GM12878 (cell line): ENCODE measurements around the gene BIRC6. TPM values are rescaled to one million over a fixed set of nuclear protein-coding genes. Genes with fewer than 3 reads are reported as not detected.

Experiments
- ATAC-seq: fragments of 200-7000 bp; cut with Tn5 transposase; 3 replicates; pipeline ENCODE4 v1.9.1; 2020; ENCODE audit warnings: mild to moderate bottlenecking, moderate library complexity
- BruUV-seq: library from RNA; stranded (reverse); fragments of 400-500 nt; replicated peaks from 2 replicates; lab custom pipeline; 2021; lab: Mats Ljungman, UMichigan
- CTCF ChIA-PET: fragments of 300-600 bp; sonication (Branson Sonifier 250); formaldehyde crosslinking; extraction: SDS; loops from one replicate; lab custom pipeline; 2021; ENCODE audit warnings: inconsistent platforms; lab: Yijun Ruan, JAX
- POLR2A ChIA-PET: fragments of 350-600 bp; formaldehyde crosslinking; extraction: SDS; loops from one replicate; lab custom pipeline; 2021; ENCODE audit warnings: inconsistent platforms; lab: Charles Lee
- RAD21 ChIA-PET: fragments of 300-600 bp; sonication (Branson Sonifier 250); formaldehyde crosslinking; loops from one replicate; lab custom pipeline; 2023; ENCODE audit warnings: antibody characterized with exemption; ENCODE audit not compliant: unreplicated experiment; lab: Charles Lee
- SMC1A ChIA-PET: fragments of 300-600 bp; sonication (Branson Sonifier 250); formaldehyde crosslinking; loops from one replicate; lab custom pipeline; 2023; ENCODE audit not compliant: unreplicated experiment, uncharacterized antibody; lab: Charles Lee
- DNase-seq: peaks from one replicate; pipeline ENCODE4 v3.0.0-alpha.2; 2011; ENCODE audit warnings: low read depth, low spot score
- FAIRE-seq: peaks from 3 replicates; lab custom pipeline; 2011; peaks lifted over from hg19 to GRCh38; lab: Jason Lieb, UNC
- H2AFZ ChIP-seq: 2 replicates; pipeline ENCODE4 v1.6.0; 2011; ENCODE audit warnings: low read depth, low read length, control low read depth; ENCODE audit not compliant: control insufficient read depth
- H3K27ac ChIP-seq: 2 replicates; pipeline ENCODE4 v1.5.1; 2011; ENCODE audit warnings: control low read depth; ENCODE audit not compliant: control insufficient read depth, insufficient read depth
- H3K27me3 ChIP-seq, 2 experiments: replicated peaks in 1 of 2; 2 replicates each; pipeline versions ENCODE4 v1.6.0 to v1.6.1; 2011; ENCODE audit warnings: low read length in 1 of 2; ENCODE audit not compliant: control insufficient read depth in 2 of 2, insufficient read depth in 2 of 2
- H3K36me3 ChIP-seq, 2 experiments: 2 replicates each; pipeline ENCODE4 v1.5.1; 2011; ENCODE audit warnings: low read length in 1 of 2; ENCODE audit not compliant: control insufficient read depth in 2 of 2, insufficient read depth in 2 of 2
- H3K4me1 ChIP-seq: 2 replicates; pipeline ENCODE4 v1.6.1; 2011; ENCODE audit warnings: mild to moderate bottlenecking, low read length, moderate library complexity, mixed read lengths; ENCODE audit not compliant: control insufficient read depth, insufficient read depth
- H3K4me2 ChIP-seq: 2 replicates; pipeline ENCODE4 v1.6.0; 2011; ENCODE audit warnings: control low read depth; ENCODE audit not compliant: control insufficient read depth, insufficient read depth
- H3K4me3 ChIP-seq: fragments of 200-600 bp; sonication (generic); 2 replicates; pipeline ENCODE4 v1.5.1; 2016
- H3K79me2 ChIP-seq: 2 replicates; pipeline ENCODE4 v1.6.0; 2011; ENCODE audit warnings: low read length; ENCODE audit not compliant: control insufficient read depth, insufficient read depth
- H3K9ac ChIP-seq: 2 replicates; pipeline ENCODE4 v1.8.0; 2011; ENCODE audit warnings: low read length, control low read depth, mixed read lengths; ENCODE audit not compliant: control insufficient read depth, insufficient read depth
- H3K9me3 ChIP-seq: replicated peaks from 3 replicates; pipeline ENCODE4 v1.5.1; 2011; ENCODE audit warnings: mild to moderate bottlenecking, low read length; ENCODE audit not compliant: control insufficient read depth, insufficient read depth
- H4K20me1 ChIP-seq: 2 replicates; pipeline ENCODE4 v1.6.0; 2011; ENCODE audit not compliant: control insufficient read depth, insufficient read depth
- CREM ChIP-seq: IDR thresholded peaks from 2 replicates; pipeline ENCODE4 v1.6.1; 2014; ENCODE audit warnings: antibody characterized with exemption, low read depth
- CUX1 ChIP-seq: IDR thresholded peaks from 2 replicates; pipeline ENCODE4 v1.6.1; 2012; ENCODE audit warnings: improper control_type of control experiment, low read depth, low read length; ENCODE audit not compliant: insufficient replicate concordance
- IRF3 ChIP-seq: fragments of 450-650 bp; IDR thresholded peaks from 2 replicates; pipeline ENCODE4 v1.6.1; 2014; ENCODE audit warnings: mild to moderate bottlenecking
- JUND ChIP-seq: IDR thresholded peaks from 2 replicates; pipeline ENCODE4 v1.6.1; 2012; ENCODE audit warnings: low read depth, mild to moderate bottlenecking, low read length, improper control_type of control experiment, moderate library complexity
- MEF2B ChIP-seq: fragments of 450-650 bp; IDR thresholded peaks from 2 replicates; pipeline ENCODE4 v1.6.1; 2018; ENCODE audit warnings: mild to moderate bottlenecking, moderate library complexity; ENCODE audit not compliant: partially characterized antibody, poor library complexity, severe bottlenecking
- MTA3 ChIP-seq: IDR thresholded peaks from 2 replicates; pipeline ENCODE4 v1.6.1; 2012; ENCODE audit warnings: low read length, inconsistent platforms, borderline replicate concordance
- MYC ChIP-seq: IDR thresholded peaks from 2 replicates; pipeline ENCODE4 v1.6.1; 2011; ENCODE audit warnings: mild to moderate bottlenecking, low read length, moderate library complexity, inconsistent platforms; ENCODE audit not compliant: insufficient read depth, insufficient replicate concordance, insufficient read length, severe bottlenecking
- NR2C2 ChIP-seq: IDR thresholded peaks from 2 replicates; pipeline ENCODE4 v1.6.1; 2011; ENCODE audit warnings: borderline replicate concordance, low read depth; ENCODE audit not compliant: control insufficient read depth, insufficient read length
- RB1 ChIP-seq: fragments of 450-650 bp; formaldehyde crosslinking; IDR thresholded peaks from 2 replicates; pipeline ENCODE4 v1.6.1; 2017; ENCODE audit warnings: mild to moderate bottlenecking, borderline replicate concordance
- RBBP5 ChIP-seq: fragments of 200-600 bp; sonication (generic); conservative IDR thresholded peaks from 2 replicates; pipeline ENCODE4 v1.6.1; 2016
- RELA ChIP-seq: fragments of 450-650 bp; IDR thresholded peaks from 2 replicates; pipeline ENCODE4 v1.8.0; 2014; ENCODE audit warnings: borderline replicate concordance; ENCODE audit not compliant: partially characterized antibody
- SIN3A ChIP-seq: IDR thresholded peaks from 2 replicates; pipeline ENCODE4 v1.6.1; 2012; ENCODE audit warnings: low read depth, low read length, improper control_type of control experiment
- SPI1 ChIP-seq: IDR thresholded peaks from 2 replicates; pipeline ENCODE4 v1.6.1; 2011; ENCODE audit warnings: low read depth, mild to moderate bottlenecking, low read length, moderate library complexity, borderline replicate concordance; ENCODE audit not compliant: insufficient read depth
- STAT1 ChIP-seq: fragments of 450-650 bp; conservative IDR thresholded peaks from 2 replicates; pipeline ENCODE4 v1.6.1; 2014; ENCODE audit warnings: antibody characterized with exemption, mild to moderate bottlenecking
- TCF12 ChIP-seq: IDR thresholded peaks from 2 replicates; pipeline ENCODE4 v1.6.1; 2011; ENCODE audit warnings: low read depth, mild to moderate bottlenecking, low read length
- ZNF24 ChIP-seq: fragments of 450-650 bp; IDR thresholded peaks from 2 replicates; pipeline ENCODE4 v1.6.1; 2017; ENCODE audit warnings: antibody characterized with exemption, mild to moderate bottlenecking
- ZSCAN29 ChIP-seq: fragments of 450-650 bp; IDR thresholded peaks from 2 replicates; pipeline ENCODE4 v1.6.1; 2017; ENCODE audit warnings: mild to moderate bottlenecking, moderate library complexity
- ZZZ3 ChIP-seq: IDR thresholded peaks from 2 replicates; pipeline ENCODE4 v1.6.1; 2011; ENCODE audit warnings: low read depth; ENCODE audit not compliant: control insufficient read depth, insufficient read length
- WGBS: methylation state at CpG from one replicate; pipeline ENCODE4 v1.1.6; 2016; ENCODE audit warnings: low lambda C conversion rate; ENCODE audit not compliant: insufficient replicate concordance, insufficient coverage; ENCODE audit errors: missing lambda C conversion rate; 5-methylcytosine and 5-hydroxymethylcytosine counted together
- in situ Hi-C: fragments of 300-500 bp; cut with MboI; formaldehyde crosslinking; loops from 9 replicates; pipeline ENCODE4 v1.14.3; 2018; ENCODE audit warnings: mixed read lengths
- intact Hi-C: fragments of 100-400 bp; cut with micrococcal nuclease; formaldehyde crosslinking; loops from one replicate; pipeline ENCODE4 v1.14.2; 2022; ENCODE audit not compliant: unreplicated experiment
- polyA plus RNA-seq, 11 experiments: library from polyadenylated mRNA; depleted of rRNA in 4 of 11; unstranded in 6 of 11; stranded (reverse) in 5 of 11; fragments of >200 nt; fragmentation: Nextera tagmentation in 4 of 11; fragmentation: Illumina TruSeq in 1 of 11; extraction: Ambion mirVana in 4 of 11; extraction: Trizol in 1 of 11; gene quantifications; 1 replicate in 1 of 11; 2 replicates in 10 of 11; pipeline versions ENCODE4 v1.2.1 to v1.2.3, GENCODE V29; 2011 to 2016; ENCODE audit warnings: inconsistent platforms in 2 of 11, missing spikeins in 2 of 11, low read depth in 1 of 11
- total RNA-seq, 4 experiments: library from RNA; depleted of rRNA in 3 of 4; stranded (reverse); fragments of >200 nt in 3 of 4; fragmentation: Illumina TruSeq in 1 of 4; extraction: Trizol in 1 of 4; gene quantifications; 2 replicates each; pipeline versions ENCODE4 v1.2.1 to v1.2.3, GENCODE V29; 2013 to 2021

The BIRC6 gene
- total and polyA plus RNA-seq, 10 of the 15 experiments (the other 5 are each of a cell fraction or from before 2014, with no cell fraction given) = 18.8 to 118 (median 55.0) TPM

GRCh38 chr2:32403782-32404181 is 47.0 kb downstream of the BIRC6 start:
- BruUV-seq = no TSS peak
- Histone ChIP-seq H3K4me2 (no peak overlapping the region), H3K27me3 (no peaks in the 10 kb centered on the region), H3K9ac (no peak overlapping the region), H3K27ac (no peak overlapping the region), H3K4me3 (no peak overlapping the region), H4K20me1 (no peaks in the 10 kb centered on the region), H3K79me2 (no peaks in the 10 kb centered on the region), H3K9me3 (no peaks in the 10 kb centered on the region), H3K36me3 (peaks cover 5 to 21% of the 10 kb centered on the region in 2 experiments; a peak in 3 of 4 replicates), H3K4me1 (no peaks in the 10 kb centered on the region), H2AFZ (no peak overlapping the region)
- ATAC-seq = no peak
- SMC1A ChIA-PET = no interaction called here
- POLR2A ChIA-PET = interaction anchor here (0.7 kb wide), 1 partner anchor 20 kb away, joined by 5 read pairs; no protein-coding TSS in a partner anchor
- no peak for FAIRE-seq
- DNase-seq = no peak
- RAD21 ChIA-PET = no interaction called here
- intact Hi-C loops = no loop called here
- WGBS = 94% methylated on average over 5 of the region's 5 CpGs
- CTCF ChIA-PET = no interaction called here
- in situ Hi-C loops = no loop called here
- no peak for TF ChIP-seq ZSCAN29
- TF ChIP-seq RBBP5 = no peak
- no peak for TF ChIP-seq SPI1
- no peak for TF ChIP-seq MTA3
- no peak for TF ChIP-seq CUX1
- TF ChIP-seq MEF2B = no peak
- TF ChIP-seq IRF3 = no peak
- no peak for TF ChIP-seq JUND
- TF ChIP-seq ZZZ3 = no peak
- TF ChIP-seq MYC = no peak
- TF ChIP-seq RELA = no peak
- no peak for TF ChIP-seq SIN3A
- no peak for TF ChIP-seq CREM
- no peak for TF ChIP-seq STAT1
- TF ChIP-seq TCF12 = no peak
- TF ChIP-seq RB1 = no peak
- TF ChIP-seq ZNF24 = no peak
- no peak for TF ChIP-seq NR2C2
